ENCODE data around the gene PRKAB2. TPM values are rescaled to one million over a fixed set of nuclear protein-coding genes. Genes with fewer than 3 reads are reported as not detected.

The PRKAB2 gene
- total RNA-seq, 1 experiment from 2014 or later, result 17.8 TPM

GRCh38 chr1:147217141-147217540, 44.9 kb upstream of the PRKAB2 start:
- Histone ChIP-seq H4K5ac (ENCODE audit: insufficient read length, low read depth, low read length) (no peak overlapping the region), H2BK120ac (ENCODE audit: low read depth, low read length, poor library complexity, severe bottlenecking) (no peak overlapping the region)
- peaks cover 2 to 4% of the 10 kb centered on the region in 2 experiments; a peak in 1 of 4 replicates for H3K4me1 Mint-ChIP-seq

More at GRCh38 chr1:147217141-147217540, 44.9 kb upstream of the PRKAB2 start:
- Histone ChIP-seq H4K8ac (replicated peaks; ENCODE audit: insufficient read length, low read depth, low read length) (no peak overlapping the region), H2AFZ (ENCODE audit: low read length) (no peak overlapping the region), H2BK12ac (ENCODE audit: insufficient read length, low read depth, low read length) (no peak overlapping the region), H3K23me2 (ENCODE audit: insufficient read length, low read depth, low read length, poor library complexity, severe bottlenecking) (no peaks in the 10 kb centered on the region), H3K9me3 (ENCODE audit: control insufficient read depth, low read depth, low read length) (no peaks in the 10 kb centered on the region), H3K14ac (ENCODE audit: insufficient read depth, low read length) (no peak overlapping the region), H3K4me1 (ENCODE audit: insufficient read depth, low read length) (no peaks in the 10 kb centered on the region), H4K20me1 (ENCODE audit: control insufficient read depth, insufficient read depth, insufficient read length) (no peaks in the 10 kb centered on the region), H3K79me1 (ENCODE audit: insufficient read depth, low read depth, low read length, poor library complexity, severe bottlenecking) (no peaks in the 10 kb centered on the region), H2BK5ac (ENCODE audit: insufficient read length, low read length) (no peak overlapping the region), H3K79me2 (ENCODE audit: insufficient read depth, low read length) (no peaks in the 10 kb centered on the region), H3K4ac (ENCODE audit: low read depth, low read length) (no peak overlapping the region), H2AK5ac (ENCODE audit: insufficient read length, low read length) (no peak overlapping the region), H3T11ph (ENCODE audit: low read length) (no peak overlapping the region), H3K27me3 (ENCODE audit: insufficient read depth, low read length) (no peaks in the 10 kb centered on the region), H3K23ac (ENCODE audit: insufficient read length, low read depth, low read length) (no peak overlapping the region), H3K56ac (ENCODE audit: insufficient read length, low read depth, low read length) (no peak overlapping the region), H3K4me2 (ENCODE audit: insufficient read depth, insufficient read length, low read length) (no peak overlapping the region), H4K91ac (ENCODE audit: insufficient read length, low read depth, low read length) (no peak overlapping the region), H3K27ac (ENCODE audit: insufficient read length, low read depth, low read length) (no peak overlapping the region), H3K9ac (ENCODE audit: extremely low read depth, insufficient read length, low read length) (no peak overlapping the region), H2BK20ac (ENCODE audit: low read depth, low read length, poor library complexity, severe bottlenecking) (no peak overlapping the region), H3K18ac (ENCODE audit: insufficient read length, low read depth, low read length) (no peak overlapping the region), H2BK15ac (ENCODE audit: low read depth, low read length) (no peak overlapping the region)
- H3K36me3 Mint-ChIP-seq (ENCODE audit: insufficient read depth in 1 of 3, low read depth in 3 of 3), result no peaks in the 10 kb centered on the region
- H3K27me3 Mint-ChIP-seq (ENCODE audit: low read depth), result no peaks in the 10 kb centered on the region
- H3K27ac Mint-ChIP-seq, result no peak overlapping the region
- no CpG with 5 or more reads among the region's 7 CpGs for WGBS (ENCODE audit: extremely low coverage, insufficient read length, low lambda C conversion rate)
- TF ChIP-seq CTCF (conservative IDR thresholded peaks at IDR 0.05), result no peak
- no peaks in the 10 kb centered on the region for H3K9me3 Mint-ChIP-seq
- no peak overlapping the region for H3K4me3 Mint-ChIP-seq
- DNase-seq, result no peak
